Testis (tissue), 2 donors: ENCODE measurements around the gene HJURP.

Source experiments
- CTCF ChIP-seq, 3 experiments: fragments of 450-650 bp in 2 of 3; fragments of 200-600 bp in 1 of 3; sonication (generic) in 1 of 3; IDR thresholded peaks; one replicate each; pipeline ENCODE4 v1.5.1; 2016 to 2019; ENCODE audit warnings: antibody characterized with exemption in 3 of 3, mild to moderate bottlenecking in 2 of 3, moderate library complexity in 1 of 3
- POLR2A ChIP-seq: fragments of 450-650 bp; IDR thresholded peaks from one replicate; pipeline ENCODE4 v1.6.1; 2017; ENCODE audit warnings: antibody characterized with exemption, mild to moderate bottlenecking, moderate library complexity

- TF ChIP-seq CTCF (IDR thresholded peaks at IDR 0.05), result no peak
- no peak for TF ChIP-seq POLR2A
Measured at GRCh38 chr2:233841183-233841582, 13.2 kb downstream of the HJURP start.
